Neural progenitor cell (in vitro differentiated cells): ENCODE measurements around the gene CACNA1B.

Source experiments
- CTCF ChIP-seq: fragments of 200-600 bp; sonication (generic); IDR thresholded peaks from 2 replicates; pipeline ENCODE4 v1.5.1; 2017; ENCODE audit warnings: antibody characterized with exemption, mild to moderate bottlenecking
- EZH2 ChIP-seq: fragments of 200-600 bp; sonication (generic); IDR thresholded peaks from 2 replicates; pipeline ENCODE4 v1.6.1; 2017; ENCODE audit warnings: antibody characterized with exemption, mild to moderate bottlenecking, moderate library complexity
- EZH2phosphoT487 ChIP-seq: fragments of 200-600 bp; sonication (generic); IDR thresholded peaks from 2 replicates; pipeline ENCODE4 v1.6.1; 2017; ENCODE audit warnings: antibody characterized with exemption

- TF ChIP-seq CTCF (no peak), EZH2 (no peak), EZH2phosphoT487 (no peak)
Measured at GRCh38 chr9:137917116-137917515, 39.5 kb downstream of the CACNA1B start.
